Neuronal stem cell (in vitro differentiated cells): ENCODE measurements around the gene GNLY. TPM values are rescaled to one million over a fixed set of nuclear protein-coding genes. Genes with fewer than 3 reads are reported as not detected.

Source experiments
- DNase-seq: peaks from one replicate; pipeline ENCODE4 v3.0.0-alpha.2; 2013; ENCODE audit warnings: low spot score
- H2AFZ ChIP-seq: one replicate; pipeline ENCODE4 v1.6.1; 2013; ENCODE audit warnings: mild to moderate bottlenecking, low read length, inconsistent platforms
- H2AK5ac ChIP-seq: 2 replicates; pipeline ENCODE4 v1.6.1; 2013; ENCODE audit warnings: low read depth, mild to moderate bottlenecking, inconsistent platforms, low read length, moderate library complexity, mixed read lengths
- H2BK120ac ChIP-seq: 2 replicates; pipeline ENCODE4 v1.6.1; 2013; ENCODE audit warnings: low read depth, mild to moderate bottlenecking, inconsistent platforms, low read length, moderate library complexity, mixed read lengths
- H2BK12ac ChIP-seq: one replicate; pipeline ENCODE4 v1.6.1; 2013; ENCODE audit warnings: low read length, inconsistent platforms
- H2BK15ac ChIP-seq: 2 replicates; pipeline ENCODE4 v1.6.1; 2013; ENCODE audit warnings: mild to moderate bottlenecking, low read length, inconsistent platforms, mixed read lengths
- H2BK5ac ChIP-seq: one replicate; pipeline ENCODE4 v1.6.1; 2013; ENCODE audit warnings: inconsistent platforms, mild to moderate bottlenecking, low read length, moderate library complexity
- H3K14ac ChIP-seq: one replicate; pipeline ENCODE4 v1.6.1; 2013; ENCODE audit warnings: low read length, inconsistent platforms
- H3K18ac ChIP-seq: 2 replicates; pipeline ENCODE4 v1.6.1; 2013; ENCODE audit warnings: low read length, inconsistent platforms
- H3K23ac ChIP-seq: 2 replicates; pipeline ENCODE4 v1.6.1; 2013; ENCODE audit warnings: low read depth, mild to moderate bottlenecking, mixed read lengths, low read length, inconsistent platforms; ENCODE audit not compliant: poor library complexity
- H3K27ac ChIP-seq: replicated peaks from 3 replicates; pipeline ENCODE4 v1.5.1; 2013; ENCODE audit warnings: low read length, inconsistent platforms
- H3K27me3 ChIP-seq, 3 experiments: 2 replicates each; pipeline ENCODE4 v1.6.1; 2013; ENCODE audit warnings: low read length in 3 of 3, mild to moderate bottlenecking in 2 of 3, inconsistent platforms in 1 of 3, low read depth in 1 of 3, mixed read lengths in 1 of 3, moderate library complexity in 1 of 3; ENCODE audit not compliant: control insufficient read depth in 3 of 3, insufficient read depth in 3 of 3
- H3K36me3 ChIP-seq, 2 donors: replicated peaks in 1 of 2; 2 replicates each; pipeline ENCODE4 v1.6.1; 2013; ENCODE audit warnings: low read length in 2 of 2; ENCODE audit not compliant: control insufficient read depth in 2 of 2, insufficient read depth in 2 of 2
- H3K4ac ChIP-seq: 2 replicates; pipeline ENCODE4 v1.6.1; 2013; ENCODE audit warnings: inconsistent platforms, mild to moderate bottlenecking, low read length, moderate library complexity
- H3K4me1 ChIP-seq, 2 donors: 1 replicate in 1 of 2; 2 replicates in 1 of 2; pipeline ENCODE4 v1.6.1; 2013; ENCODE audit warnings: low read length in 2 of 2, low read depth in 1 of 2; ENCODE audit not compliant: control insufficient read depth in 2 of 2, insufficient read depth in 1 of 2
- H3K4me2 ChIP-seq: one replicate; pipeline ENCODE4 v1.6.1; 2013; ENCODE audit warnings: mild to moderate bottlenecking, low read length, inconsistent platforms; ENCODE audit not compliant: insufficient read depth, poor library complexity, severe bottlenecking
- H3K4me3 ChIP-seq, 2 donors: 2 replicates each; pipeline ENCODE4 v1.5.1; 2013; ENCODE audit warnings: low read length in 2 of 2, mild to moderate bottlenecking in 2 of 2, inconsistent platforms in 1 of 2, moderate library complexity in 1 of 2
- H3K79me1 ChIP-seq: one replicate; pipeline ENCODE4 v1.6.1; 2013; ENCODE audit warnings: low read depth, mild to moderate bottlenecking, inconsistent platforms, low read length, moderate library complexity
- H3K9ac ChIP-seq: one replicate; pipeline ENCODE4 v1.6.1; 2013; ENCODE audit warnings: mild to moderate bottlenecking, low read depth, low read length, inconsistent platforms; ENCODE audit not compliant: poor library complexity
- H3K9me3 ChIP-seq, 2 donors: replicated peaks in 1 of 2; 2 replicates each; pipeline versions ENCODE3 to v1.6.1; 2013; ENCODE audit warnings: low read length in 2 of 2, mild to moderate bottlenecking in 2 of 2, inconsistent platforms in 1 of 2, low read depth in 1 of 2, mixed read lengths in 1 of 2, moderate library complexity in 1 of 2; ENCODE audit not compliant: control insufficient read depth in 2 of 2, insufficient read depth in 1 of 2
- H4K8ac ChIP-seq: one replicate; pipeline ENCODE4 v1.6.1; 2013; ENCODE audit warnings: low read depth, mild to moderate bottlenecking, inconsistent platforms, low read length, moderate library complexity
- H4K91ac ChIP-seq: one replicate; pipeline ENCODE4 v1.6.1; 2013; ENCODE audit warnings: low read length, low read depth, mild to moderate bottlenecking, inconsistent platforms; ENCODE audit not compliant: poor library complexity
- WGBS, 2 donors: extraction: QIAGEN DNeasy Blood & Tissue Kit; methylation state at CpG; one replicate each; pipeline ENCODE4 v1.1.7; 2013; ENCODE audit warnings: missing lambda C conversion rate in 2 of 2, mixed read lengths in 1 of 2; ENCODE audit not compliant: insufficient read length in 2 of 2, insufficient replicate concordance in 1 of 2; ENCODE audit errors: extremely low coverage in 2 of 2; 5-methylcytosine and 5-hydroxymethylcytosine counted together
- polyA plus RNA-seq, 2 experiments: library from polyadenylated mRNA; stranded (reverse); fragments of 200-250 nt; gene quantifications; one replicate each; pipeline ENCODE4 v1.2.3, GENCODE V29; 2013

Gene GNLY
- polyA plus RNA-seq (2013, experiment 1 of 2), result 0.24 TPM
- polyA plus RNA-seq (2013, experiment 2 of 2), result 0.06 TPM

GRCh38 chr2:85694052-85695025, at the start of gene GNLY:
Gene GNLY (plus strand): TSS chr2:85694358. CDS start chr2:85694419, 61 bp downstream.
- Histone ChIP-seq H3K4ac (no peak within 1 kb of the TSS), H3K79me1 (no peaks in the 10 kb centered on the region), H2BK120ac (no peak within 1 kb of the TSS), H3K27me3 (peaks cover 0 to 27% (median 0%) of the 10 kb centered on the region in 3 experiments), H3K23ac (no peak within 1 kb of the TSS), H3K9me3 (no peaks in the 10 kb centered on the region), H2AK5ac (peak within 1 kb of the TSS; percentile 40), H2BK5ac (no peak within 1 kb of the TSS), H4K8ac (no peak within 1 kb of the TSS), H3K18ac (peak within 1 kb of the TSS; percentile 55), H3K27ac (no peak within 1 kb of the TSS), H3K36me3 (no peaks in the 10 kb centered on the region), H4K91ac (no peak within 1 kb of the TSS), H3K14ac (no peak within 1 kb of the TSS), H2AFZ (no peak within 1 kb of the TSS), H3K4me2 (no peak within 1 kb of the TSS), H3K9ac (peak within 1 kb of the TSS; percentile 13), H3K4me1 (peaks cover 2% of the 10 kb centered on the region in 2 donors), H2BK15ac (peak within 1 kb of the TSS; percentile 54), H3K4me3 (no peak within 1 kb of the TSS), H2BK12ac (peak within 1 kb of the TSS; percentile 65)
- no CpG with 5 or more reads among the region's 15 CpGs for WGBS, 2 donors
- DNase-seq, result no peak

GRCh38 chr2:85644909-85645308, 49.2 kb upstream of the GNLY start:
- H3K4me2 ChIP-seq, result no peak overlapping the region
- no peak overlapping the region for H2AK5ac ChIP-seq
- H2AFZ ChIP-seq, result no peak overlapping the region
- no peak overlapping the region for H3K4me3 ChIP-seq
- H4K91ac ChIP-seq, result no peak overlapping the region
- no peak overlapping the region for H3K4ac ChIP-seq
- no peaks in the 10 kb centered on the region for H3K27me3 ChIP-seq
- no CpG with 5 or more reads among the region's 8 CpGs for WGBS, 2 donors
- peaks cover 56 to 99% of the 10 kb centered on the region in 2 donors for H3K36me3 ChIP-seq
- no peak for DNase-seq
- no peak overlapping the region for H3K23ac ChIP-seq
- H2BK5ac ChIP-seq, result no peak overlapping the region
- H3K14ac ChIP-seq, result no peak overlapping the region
- no peak overlapping the region for H3K18ac ChIP-seq
- no peak overlapping the region for H2BK120ac ChIP-seq
- peaks cover 0 to 1% of the 10 kb centered on the region in 2 donors for H3K9me3 ChIP-seq
- H3K4me1 ChIP-seq, result no peaks in the 10 kb centered on the region
- no peak overlapping the region for H2BK15ac ChIP-seq
- H3K9ac ChIP-seq, result no peak overlapping the region
- no peaks in the 10 kb centered on the region for H3K79me1 ChIP-seq
- H4K8ac ChIP-seq, result no peak overlapping the region
- no peak overlapping the region for H2BK12ac ChIP-seq
- no peak overlapping the region for H3K27ac ChIP-seq

GRCh38 chr2:85646166-85646565, 48.0 kb upstream of the GNLY start:
- peaks cover 63 to 97% of the 10 kb centered on the region in 2 donors for H3K36me3 ChIP-seq

GRCh38 chr2:85647823-85648526, 46.2 kb upstream of the GNLY start:
- Histone ChIP-seq H4K91ac (no peak overlapping the region), H2BK5ac (no peak overlapping the region), H3K4ac (no peak overlapping the region), H3K4me3 (no peak overlapping the region), H3K9ac (no peak overlapping the region), H2BK120ac (no peak overlapping the region), H4K8ac (no peak overlapping the region), H3K4me2 (no peak overlapping the region), H2BK15ac (no peak overlapping the region), H3K14ac (no peak overlapping the region), H3K4me1 (no peaks in the 10 kb centered on the region), H2AK5ac (no peak overlapping the region), H3K23ac (no peak overlapping the region), H3K9me3 (peaks cover 0 to 1% of the 10 kb centered on the region in 2 donors), H2AFZ (no peak overlapping the region), H3K79me1 (peaks cover 2% of the 10 kb centered on the region), H3K27ac (no peak overlapping the region), H2BK12ac (no peak overlapping the region), H3K36me3 (peaks cover 60 to 95% of the 10 kb centered on the region in 2 donors), H3K18ac (no peak overlapping the region), H3K27me3 (no peaks in the 10 kb centered on the region)
- WGBS, 2 donors, result no CpG with 5 or more reads among the region's 10 CpGs
- DNase-seq, result no peak

More at GRCh38 chr2:85646166-85646565, 48.0 kb upstream of the GNLY start:
- H3K27me3 ChIP-seq, result no peaks in the 10 kb centered on the region
- H2BK5ac ChIP-seq, result no peak overlapping the region
- H2AFZ ChIP-seq, result no peak overlapping the region
- H3K4me2 ChIP-seq, result no peak overlapping the region
- H2AK5ac ChIP-seq, result no peak overlapping the region
- H3K4me1 ChIP-seq, result no peaks in the 10 kb centered on the region
- H3K79me1 ChIP-seq, result peaks cover 2% of the 10 kb centered on the region
- H4K91ac ChIP-seq, result no peak overlapping the region
- DNase-seq, result no peak
- H2BK120ac ChIP-seq, result no peak overlapping the region
- H2BK15ac ChIP-seq, result no peak overlapping the region
- H3K27ac ChIP-seq, result no peak overlapping the region
- H3K9me3 ChIP-seq, result peaks cover 0 to 1% of the 10 kb centered on the region in 2 donors
- no peak overlapping the region for H3K23ac ChIP-seq
- no peak overlapping the region for H4K8ac ChIP-seq
- no peak overlapping the region for H3K4ac ChIP-seq
- WGBS, 2 donors, result no CpG with 5 or more reads among the region's 2 CpGs
- no peak overlapping the region for H3K18ac ChIP-seq
- no peak overlapping the region for H3K14ac ChIP-seq
- H3K4me3 ChIP-seq, result no peak overlapping the region
- no peak overlapping the region for H2BK12ac ChIP-seq
- no peak overlapping the region for H3K9ac ChIP-seq
